ENCODE data around the gene LRRC18. TPM values are rescaled to one million over a fixed set of nuclear protein-coding genes. Genes with fewer than 3 reads are reported as not detected.

The LRRC18 gene
- total RNA-seq, 1 donor from 2014 or later = not detected

- no peak overlapping the region for H3K27ac Mint-ChIP-seq
- no peak for DNase-seq (ENCODE audit: extremely low spot score, unreplicated experiment)
- no peaks in the 10 kb centered on the region for H3K9me3 Mint-ChIP-seq
- TF ChIP-seq, protein P1, sequence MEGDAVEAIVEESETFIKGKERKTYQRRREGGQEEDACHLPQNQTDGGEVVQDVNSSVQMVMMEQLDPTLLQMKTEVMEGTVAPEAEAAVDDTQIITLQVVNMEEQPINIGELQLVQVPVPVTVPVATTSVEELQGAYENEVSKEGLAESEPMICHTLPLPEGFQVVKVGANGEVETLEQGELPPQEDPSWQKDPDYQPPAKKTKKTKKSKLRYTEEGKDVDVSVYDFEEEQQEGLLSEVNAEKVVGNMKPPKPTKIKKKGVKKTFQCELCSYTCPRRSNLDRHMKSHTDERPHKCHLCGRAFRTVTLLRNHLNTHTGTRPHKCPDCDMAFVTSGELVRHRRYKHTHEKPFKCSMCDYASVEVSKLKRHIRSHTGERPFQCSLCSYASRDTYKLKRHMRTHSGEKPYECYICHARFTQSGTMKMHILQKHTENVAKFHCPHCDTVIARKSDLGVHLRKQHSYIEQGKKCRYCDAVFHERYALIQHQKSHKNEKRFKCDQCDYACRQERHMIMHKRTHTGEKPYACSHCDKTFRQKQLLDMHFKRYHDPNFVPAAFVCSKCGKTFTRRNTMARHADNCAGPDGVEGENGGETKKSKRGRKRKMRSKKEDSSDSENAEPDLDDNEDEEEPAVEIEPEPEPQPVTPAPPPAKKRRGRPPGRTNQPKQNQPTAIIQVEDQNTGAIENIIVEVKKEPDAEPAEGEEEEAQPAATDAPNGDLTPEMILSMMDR (conservative IDR thresholded peaks at IDR 0.05) = no peak
- no peaks in the 10 kb centered on the region for H3K36me3 Mint-ChIP-seq
- peaks cover 15% of the 10 kb centered on the region for H3K27me3 Mint-ChIP-seq
- no peak overlapping the region for H3K4me3 Mint-ChIP-seq
- no peaks in the 10 kb centered on the region for H3K4me1 Mint-ChIP-seq (ENCODE audit: unreplicated experiment)
Observed at GRCh38 chr10:48884179-48885045, 55.2 kb downstream of the LRRC18 start.

- Mint-ChIP-seq H3K9me3 (no peaks in the 10 kb centered on the region), H3K27ac (no peak overlapping the region), H3K4me3 (no peak overlapping the region), H3K36me3 (no peaks in the 10 kb centered on the region), H3K4me1 (ENCODE audit: unreplicated experiment) (no peaks in the 10 kb centered on the region), H3K27me3 (peaks cover 14% of the 10 kb centered on the region)
- DNase-seq (ENCODE audit: extremely low spot score, unreplicated experiment) = no peak
- TF ChIP-seq, protein P1 (conservative IDR thresholded peaks at IDR 0.05) = no peak
Observed at GRCh38 chr10:48883701-48884100, 55.9 kb downstream of the LRRC18 start.

DNA sequence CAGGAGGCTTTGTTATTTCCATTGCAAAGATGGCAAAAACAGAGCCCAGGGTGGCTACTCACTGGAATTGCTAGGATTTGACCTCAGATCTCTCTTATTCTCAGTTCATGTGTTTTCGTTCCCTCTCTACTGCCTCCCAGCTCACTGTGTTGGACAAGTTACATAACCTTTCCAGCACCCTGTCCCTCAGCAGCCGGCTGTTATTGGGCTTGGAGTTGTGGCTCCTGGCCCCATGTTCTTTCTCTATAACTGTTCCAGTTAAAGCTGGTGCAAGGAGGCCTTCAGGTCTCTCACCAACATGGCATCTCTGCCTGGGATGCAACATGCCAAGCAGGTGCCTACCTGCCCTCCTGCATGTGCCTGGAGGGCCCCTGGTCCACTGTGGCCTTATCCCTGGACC is 56.8 kb downstream of the LRRC18 start:
- Mint-ChIP-seq H3K36me3 (no peaks in the 10 kb centered on the region), H3K4me3 (no peak overlapping the region), H3K4me1 (ENCODE audit: unreplicated experiment) (no peaks in the 10 kb centered on the region), H3K27me3 (peaks cover 14% of the 10 kb centered on the region), H3K9me3 (no peaks in the 10 kb centered on the region), H3K27ac (no peak overlapping the region)
- TF ChIP-seq, protein P1 (conservative IDR thresholded peaks at IDR 0.05) = no peak
- DNase-seq (ENCODE audit: extremely low spot score, unreplicated experiment) = no peak

GRCh38 chr10:48881937-48882336 is 57.7 kb downstream of the LRRC18 start:
- no peaks in the 10 kb centered on the region for H3K36me3 Mint-ChIP-seq
- TF ChIP-seq, protein P1 (conservative IDR thresholded peaks at IDR 0.05) = no peak
- no peak for DNase-seq (ENCODE audit: extremely low spot score, unreplicated experiment)
- no peak overlapping the region for H3K27ac Mint-ChIP-seq
- H3K27me3 Mint-ChIP-seq = peaks cover 14% of the 10 kb centered on the region
- no peaks in the 10 kb centered on the region for H3K4me1 Mint-ChIP-seq (ENCODE audit: unreplicated experiment)
- no peak overlapping the region for H3K4me3 Mint-ChIP-seq
- no peaks in the 10 kb centered on the region for H3K9me3 Mint-ChIP-seq

- Mint-ChIP-seq H3K36me3 (no peaks in the 10 kb centered on the region), H3K27me3 (peaks cover 7% of the 10 kb centered on the region), H3K9me3 (no peaks in the 10 kb centered on the region), H3K4me1 (ENCODE audit: unreplicated experiment) (no peaks in the 10 kb centered on the region), H3K4me3 (no peak overlapping the region), H3K27ac (no peak overlapping the region)
- no peak for DNase-seq (ENCODE audit: extremely low spot score, unreplicated experiment)
- TF ChIP-seq, protein P1 (conservative IDR thresholded peaks at IDR 0.05) = no peak
Observed at GRCh38 chr10:48880016-48880705, 59.5 kb downstream of the LRRC18 start.

All from type B pancreatic cell (in vitro differentiated cells).